OCI-LY3 (cell line): Measurements from ENCODE around the gene SKAP2.

Source experiments
- EZH2phosphoT487 ChIP-seq: fragments of 200-600 bp; shearing (Covaris generic); IDR thresholded peaks from 2 replicates; pipeline ENCODE4 v1.6.1; 2018; ENCODE audit warnings: antibody characterized with exemption, mixed run types, low read depth
- TF ChIP-seq, protein P1 (sequence below): fragments of 200-600, 300-600 bp; sonication (generic); IDR thresholded peaks from 2 replicates; pipeline ENCODE4 v1.5.1; 2014; ENCODE audit warnings: antibody characterized with exemption, low read length, low read depth

DNA sequence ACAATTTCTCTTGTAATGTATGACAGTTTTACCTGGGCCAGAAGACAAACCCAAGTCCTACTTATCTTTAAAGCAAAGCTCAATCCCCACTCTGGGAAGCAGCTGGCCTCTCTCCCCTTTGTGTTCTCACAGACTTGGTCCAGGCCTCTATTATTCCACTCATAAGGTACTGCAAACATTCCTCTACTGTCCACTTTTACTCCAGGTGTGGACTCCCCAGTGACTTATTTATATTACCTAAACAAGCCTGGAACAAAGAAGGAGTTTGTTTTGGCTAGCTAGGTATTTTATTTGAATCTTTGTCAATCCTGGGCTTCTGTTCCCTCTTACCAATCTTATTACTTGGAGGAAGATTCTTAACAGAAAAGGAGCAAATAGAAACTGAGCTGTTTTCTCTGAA is 163.5 kb downstream of the SKAP2 start:
- TF ChIP-seq, protein P1, sequence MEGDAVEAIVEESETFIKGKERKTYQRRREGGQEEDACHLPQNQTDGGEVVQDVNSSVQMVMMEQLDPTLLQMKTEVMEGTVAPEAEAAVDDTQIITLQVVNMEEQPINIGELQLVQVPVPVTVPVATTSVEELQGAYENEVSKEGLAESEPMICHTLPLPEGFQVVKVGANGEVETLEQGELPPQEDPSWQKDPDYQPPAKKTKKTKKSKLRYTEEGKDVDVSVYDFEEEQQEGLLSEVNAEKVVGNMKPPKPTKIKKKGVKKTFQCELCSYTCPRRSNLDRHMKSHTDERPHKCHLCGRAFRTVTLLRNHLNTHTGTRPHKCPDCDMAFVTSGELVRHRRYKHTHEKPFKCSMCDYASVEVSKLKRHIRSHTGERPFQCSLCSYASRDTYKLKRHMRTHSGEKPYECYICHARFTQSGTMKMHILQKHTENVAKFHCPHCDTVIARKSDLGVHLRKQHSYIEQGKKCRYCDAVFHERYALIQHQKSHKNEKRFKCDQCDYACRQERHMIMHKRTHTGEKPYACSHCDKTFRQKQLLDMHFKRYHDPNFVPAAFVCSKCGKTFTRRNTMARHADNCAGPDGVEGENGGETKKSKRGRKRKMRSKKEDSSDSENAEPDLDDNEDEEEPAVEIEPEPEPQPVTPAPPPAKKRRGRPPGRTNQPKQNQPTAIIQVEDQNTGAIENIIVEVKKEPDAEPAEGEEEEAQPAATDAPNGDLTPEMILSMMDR, result no peak
- no peak for TF ChIP-seq EZH2phosphoT487
